Endothelial cell of umbilical vein (primary cell): Measurements from ENCODE around the gene OR10G3. TPM values are rescaled to one million over a fixed set of nuclear protein-coding genes. Genes with fewer than 3 reads are reported as not detected.

Experiments used
- Bru-seq: library from RNA; stranded (reverse); fragments of 400-500 nt; gene quantifications from one replicate; lab custom pipeline; 2021; lab: Mats Ljungman, UMichigan
- BruChase-seq, 2 experiments: library from RNA; stranded (reverse); fragments of 400-500 nt; gene quantifications; one replicate each; lab custom pipeline; 2021; lab: Mats Ljungman, UMichigan
- BruUV-seq: library from RNA; stranded (reverse); fragments of 400-500 nt; replicated peaks from 2 replicates; lab custom pipeline; 2021; lab: Mats Ljungman, UMichigan
- CTCF ChIA-PET: fragments of 300-600, 350-600 bp; sonication (Branson Sonifier 250); formaldehyde crosslinking; loops from one replicate; lab custom pipeline; 2021; ENCODE audit warnings: antibody characterized with exemption, inconsistent platforms; lab: Charles Lee
- POLR2A ChIA-PET: fragments of 300-600, 350-600 bp; sonication (Branson Sonifier 250); formaldehyde crosslinking; loops from one replicate; lab custom pipeline; 2021; ENCODE audit warnings: antibody characterized with exemption, inconsistent platforms; lab: Charles Lee
- DNase-seq: peaks from one replicate; pipeline ENCODE4 v3.0.0-alpha.2; 2011; ENCODE audit warnings: low read depth, low spot score
- FAIRE-seq: peaks from 2 replicates; lab custom pipeline; 2011; peaks lifted over from hg19 to GRCh38; lab: Jason Lieb, UNC
- H2AFZ ChIP-seq: 2 replicates; pipeline ENCODE4 v1.6.0; 2012; ENCODE audit warnings: low read depth, low read length, control low read depth, inconsistent platforms
- H3K27ac ChIP-seq: 2 replicates; pipeline ENCODE4 v1.5.1; 2011; ENCODE audit warnings: low read depth, mild to moderate bottlenecking, control low read depth, low read length, moderate library complexity; ENCODE audit not compliant: insufficient read depth
- H3K27me3 ChIP-seq, 2 experiments: 2 replicates each; pipeline versions ENCODE4 v1.6.0 to v1.6.1; 2011; ENCODE audit warnings: low read length in 2 of 2, mixed read lengths in 1 of 2; ENCODE audit not compliant: control insufficient read depth in 2 of 2, insufficient read depth in 2 of 2
- H3K36me3 ChIP-seq, 2 experiments: 2 replicates in 1 of 2; 3 replicates in 1 of 2; pipeline ENCODE4 v1.5.1; 2011; ENCODE audit warnings: low read length in 2 of 2, mild to moderate bottlenecking in 1 of 2, moderate library complexity in 1 of 2; ENCODE audit not compliant: control insufficient read depth in 2 of 2, insufficient read depth in 2 of 2; ENCODE audit errors: extremely low read depth in 1 of 2
- H3K4me1 ChIP-seq: 3 replicates; pipeline ENCODE4 v1.5.1; 2011; ENCODE audit warnings: mild to moderate bottlenecking, low read length; ENCODE audit not compliant: control insufficient read depth, insufficient read depth; ENCODE audit errors: extremely low read depth
- H3K4me2 ChIP-seq: 2 replicates; pipeline ENCODE4 v1.6.1; 2011; ENCODE audit warnings: low read length, control low read depth, mixed read lengths; ENCODE audit not compliant: insufficient read depth
- H3K4me3 ChIP-seq, 3 experiments: fragments of 200-600 bp in 1 of 3; sonication (generic), shearing (Covaris generic) in 1 of 3; replicated peaks in 1 of 3; 2 replicates each; pipeline ENCODE4 v1.5.1; 2011 to 2016; ENCODE audit warnings: control low read depth in 3 of 3, low read length in 3 of 3, mild to moderate bottlenecking in 2 of 3, inconsistent platforms in 1 of 3, low read depth in 1 of 3, moderate library complexity in 1 of 3; ENCODE audit not compliant: insufficient read depth in 1 of 3
- H3K79me2 ChIP-seq: 2 replicates; pipeline ENCODE4 v1.6.0; 2012; ENCODE audit warnings: low read length, inconsistent platforms; ENCODE audit not compliant: control insufficient read depth, insufficient read depth
- H3K9ac ChIP-seq: replicated peaks from 2 replicates; pipeline ENCODE3; 2011; ENCODE audit warnings: low read length, control low read depth; ENCODE audit not compliant: insufficient read depth; ENCODE audit errors: extremely low read depth
- H3K9me1 ChIP-seq: replicated peaks from 3 replicates; pipeline ENCODE4 v1.6.0; 2011; ENCODE audit warnings: mild to moderate bottlenecking, low read length; ENCODE audit not compliant: control insufficient read depth, insufficient read depth; ENCODE audit errors: extremely low read depth
- H3K9me3 ChIP-seq: replicated peaks from 2 replicates; pipeline ENCODE4 v1.5.1; 2012; ENCODE audit warnings: low read length, inconsistent platforms; ENCODE audit not compliant: control insufficient read depth, insufficient read depth
- H4K20me1 ChIP-seq: replicated peaks from 2 replicates; pipeline ENCODE3; 2011; ENCODE audit warnings: mild to moderate bottlenecking, low read length; ENCODE audit not compliant: control insufficient read depth, insufficient read depth; ENCODE audit errors: extremely low read depth
- EZH2 ChIP-seq: IDR thresholded peaks from 2 replicates; pipeline ENCODE4 v1.6.1; 2012; ENCODE audit warnings: borderline replicate concordance, low read depth, mild to moderate bottlenecking, moderate library complexity, low read length, inconsistent platforms; ENCODE audit not compliant: severe bottlenecking
- FOS ChIP-seq: IDR thresholded peaks from 2 replicates; pipeline ENCODE4 v1.6.1; 2011; ENCODE audit warnings: mild to moderate bottlenecking, low read length, moderate library complexity, borderline replicate concordance; ENCODE audit not compliant: insufficient read depth
- GATA2 ChIP-seq: IDR thresholded peaks from 2 replicates; pipeline ENCODE4 v1.7.0; 2011; ENCODE audit warnings: low read depth, mild to moderate bottlenecking, moderate library complexity, mixed read lengths, low read length; ENCODE audit not compliant: insufficient read length, insufficient read depth
- JUN ChIP-seq: IDR thresholded peaks from 2 replicates; pipeline ENCODE4 v1.6.1; 2011; ENCODE audit warnings: borderline replicate concordance, low read depth; ENCODE audit not compliant: insufficient read length, insufficient read depth
- MYC ChIP-seq: IDR thresholded peaks from one replicate; pipeline ENCODE4 v1.6.1; 2011; ENCODE audit warnings: mild to moderate bottlenecking, low read depth, low read length
- POLR2A ChIP-seq: IDR thresholded peaks from 2 replicates; pipeline ENCODE4 v1.6.1; 2012; ENCODE audit warnings: low read depth, mild to moderate bottlenecking, control low read depth, low read length
- POLR2AphosphoS5 ChIP-seq: IDR thresholded peaks from 2 replicates; pipeline ENCODE4 v1.6.1; 2012; ENCODE audit warnings: low read depth, mild to moderate bottlenecking, control low read depth, low read length, moderate library complexity; ENCODE audit not compliant: insufficient read depth
- dilution Hi-C: fragments of 300-500 bp; cut with MboI; formaldehyde crosslinking; loops from one replicate; pipeline ENCODE4 v1.15.0; 2019; ENCODE audit warnings: low sequenced_read_pairs; ENCODE audit not compliant: extremely low pct_ligation_motif_present
- intact Hi-C: fragments of 100-400 bp; cut with micrococcal nuclease; formaldehyde crosslinking; loops from one replicate; pipeline ENCODE4 v1.10.0; 2022
- long read RNA-seq: library from polyadenylated mRNA; stranded (forward); transcript quantifications from one replicate; pipeline ENCODE4 v2.0.0, GENCODE V29; 2021
- polyA minus RNA-seq, 3 experiments: library from RNA; depleted of rRNA, polyadenylated mRNA; stranded (reverse); fragments of >200 nt; gene quantifications; 1 replicate in 1 of 3; 2 replicates in 2 of 3; pipeline ENCODE4 v1.2.3, GENCODE V29; 2011
- polyA plus RNA-seq, 4 experiments: library from polyadenylated mRNA; depleted of rRNA in 3 of 4; stranded (reverse) in 3 of 4; unstranded in 1 of 4; fragments of >200 nt; gene quantifications; 2 replicates each; pipeline versions ENCODE4 v1.2.1 to v1.2.3, GENCODE V29; 2011 to 2012; ENCODE audit warnings: missing spikeins in 1 of 4
- total RNA-seq: library from RNA; stranded (reverse); gene quantifications from 2 replicates; pipeline ENCODE4 v1.2.3, GENCODE V29; 2021
- TF ChIP-seq, protein P1 (sequence below), 2 donors: IDR thresholded peaks; 1 replicate in 1 of 2; 2 replicates in 1 of 2; pipeline ENCODE4 v1.5.1; 2011; ENCODE audit warnings: low read length in 2 of 2, mild to moderate bottlenecking in 2 of 2, moderate library complexity in 2 of 2, control low read depth in 1 of 2, inconsistent platforms in 1 of 2, low read depth in 1 of 2; ENCODE audit not compliant: insufficient read depth in 1 of 2; ENCODE audit errors: extremely low read depth in 1 of 2
- TF ChIP-seq, protein P2 (sequence below): IDR thresholded peaks from 2 replicates; pipeline ENCODE4 v1.6.1; 2011; ENCODE audit not compliant: insufficient read depth, insufficient read length

OR10G3 gene, protein sequence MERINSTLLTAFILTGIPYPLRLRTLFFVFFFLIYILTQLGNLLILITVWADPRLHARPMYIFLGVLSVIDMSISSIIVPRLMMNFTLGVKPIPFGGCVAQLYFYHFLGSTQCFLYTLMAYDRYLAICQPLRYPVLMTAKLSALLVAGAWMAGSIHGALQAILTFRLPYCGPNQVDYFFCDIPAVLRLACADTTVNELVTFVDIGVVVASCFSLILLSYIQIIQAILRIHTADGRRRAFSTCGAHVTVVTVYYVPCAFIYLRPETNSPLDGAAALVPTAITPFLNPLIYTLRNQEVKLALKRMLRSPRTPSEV
- total RNA-seq (not detected in 2 replicates), polyA plus RNA-seq (not detected in 2 replicates), polyA minus RNA-seq (not detected in 2 replicates), Bru-seq, nascent RNA (not detected), BruChase-seq, experiment 1, labeled RNA remaining after a 6-hour chase (not detected), BruChase-seq, experiment 2, labeled RNA remaining after a 2-hour chase (not detected)
- not detected in 2 replicates for polyA plus RNA-seq (2011; cell fraction: cytosol; rRNA removed)
- polyA plus RNA-seq (2011; cell fraction: nucleus; rRNA removed) = not detected in 2 replicates
- polyA plus RNA-seq (2012) = not detected in 2 replicates
- polyA minus RNA-seq (2011; cell fraction: cytosol; rRNA and poly(A)+ RNA removed) = not detected
- not detected in 2 replicates for polyA minus RNA-seq (2011; cell fraction: nucleus; rRNA and poly(A)+ RNA removed)
- long read RNA-seq = 0 reads

DNA sequence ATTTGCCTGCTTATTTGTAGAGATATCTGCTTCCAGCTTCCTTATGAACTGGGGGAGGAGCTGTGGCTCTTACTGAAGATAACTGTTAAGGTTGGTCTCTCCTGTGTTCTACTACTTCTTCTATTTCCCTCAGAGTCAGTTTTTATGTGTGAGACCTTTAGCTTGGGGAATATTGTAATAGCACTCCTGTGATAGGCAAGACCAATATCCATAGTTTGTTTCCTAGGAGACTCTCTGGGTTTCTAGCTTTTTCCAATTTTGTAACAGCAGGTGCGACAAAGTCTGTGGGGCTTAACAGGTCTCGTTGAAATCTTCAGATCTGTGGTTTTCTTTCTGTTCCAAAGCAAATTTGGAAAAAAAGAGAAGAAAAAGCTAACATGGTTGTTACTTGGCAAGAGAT is at the start of gene OR10G3:
TSS of gene OR10G3 (minus strand) at position 101 of the 400 bp plus-strand sequence. CDS start 9,332 bp downstream, outside the sequence.
- dilution Hi-C loops = no loop called here
- no peak within 1 kb of the TSS for H3K4me3 ChIP-seq
- no peaks in the 10 kb centered on the region for H3K9me3 ChIP-seq
- no peaks in the 10 kb centered on the region for H3K4me1 ChIP-seq
- H2AFZ ChIP-seq = no peak within 1 kb of the TSS
- H3K27ac ChIP-seq = no peak within 1 kb of the TSS
- no peaks in the 10 kb centered on the region for H3K79me2 ChIP-seq
- ChIA-PET POLR2A (no interaction called here), CTCF (no interaction called here)
- FAIRE-seq (no peak), DNase-seq (no peak)
- H3K4me2 ChIP-seq = no peak within 1 kb of the TSS
- intact Hi-C loops = no loop called here
- no peaks in the 10 kb centered on the region for H3K36me3 ChIP-seq
- H3K9ac ChIP-seq = no peak within 1 kb of the TSS
- H3K9me1 ChIP-seq = no peaks in the 10 kb centered on the region
- BruUV-seq = no TSS peak
- peaks cover 0 to 2% of the 10 kb centered on the region in 2 experiments for H3K27me3 ChIP-seq
- TF ChIP-seq FOS = no peak
- no peaks in the 10 kb centered on the region for H4K20me1 ChIP-seq

DNA sequence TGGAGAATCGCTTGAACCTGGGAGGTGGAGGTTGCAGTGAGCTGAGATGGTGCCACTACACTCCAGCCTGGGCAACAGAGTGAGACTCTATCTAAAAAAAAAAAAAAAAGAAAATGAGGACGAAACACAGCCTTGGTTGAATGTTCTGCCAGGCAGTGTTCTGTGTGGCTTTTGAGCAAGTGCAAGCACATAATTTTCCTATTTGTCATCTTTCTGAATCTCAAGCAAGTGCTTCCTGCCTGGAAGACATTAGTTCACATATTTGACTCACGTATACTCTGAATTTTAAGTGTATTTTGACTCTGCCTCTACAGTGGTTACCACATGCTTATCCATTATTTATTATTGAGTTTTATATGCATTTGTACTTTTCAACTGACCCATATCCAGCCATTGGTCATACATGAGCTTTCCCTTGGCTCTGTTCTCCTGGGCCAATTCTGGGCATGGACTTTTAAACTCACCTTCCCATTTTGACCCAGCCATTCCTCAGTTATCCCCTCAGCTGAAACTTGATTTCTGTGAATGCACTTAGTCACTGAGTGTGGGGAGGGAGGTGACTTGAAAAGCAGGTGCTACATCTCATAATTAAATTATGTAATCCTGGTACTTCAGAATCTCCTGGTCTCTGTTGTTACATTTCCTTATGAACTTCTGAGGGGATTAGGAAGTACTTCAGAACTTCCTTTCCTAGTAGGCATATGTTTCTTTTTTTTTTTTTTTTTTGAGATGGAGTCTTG is 46.8 kb upstream of the OR10G3 start:
- DNase-seq = no peak
- no TSS peak for BruUV-seq
- Histone ChIP-seq H3K4me3 (no peak overlapping the region), H3K27me3 (no peaks in the 10 kb centered on the region), H3K79me2 (no peaks in the 10 kb centered on the region), H3K36me3 (no peaks in the 10 kb centered on the region), H3K9me3 (no peaks in the 10 kb centered on the region), H3K9me1 (no peaks in the 10 kb centered on the region), H3K4me1 (no peaks in the 10 kb centered on the region), H3K27ac (no peak overlapping the region), H3K4me2 (no peak overlapping the region), H3K9ac (no peak overlapping the region), H4K20me1 (no peaks in the 10 kb centered on the region), H2AFZ (no peak overlapping the region)
- TF ChIP-seq, protein P1, sequence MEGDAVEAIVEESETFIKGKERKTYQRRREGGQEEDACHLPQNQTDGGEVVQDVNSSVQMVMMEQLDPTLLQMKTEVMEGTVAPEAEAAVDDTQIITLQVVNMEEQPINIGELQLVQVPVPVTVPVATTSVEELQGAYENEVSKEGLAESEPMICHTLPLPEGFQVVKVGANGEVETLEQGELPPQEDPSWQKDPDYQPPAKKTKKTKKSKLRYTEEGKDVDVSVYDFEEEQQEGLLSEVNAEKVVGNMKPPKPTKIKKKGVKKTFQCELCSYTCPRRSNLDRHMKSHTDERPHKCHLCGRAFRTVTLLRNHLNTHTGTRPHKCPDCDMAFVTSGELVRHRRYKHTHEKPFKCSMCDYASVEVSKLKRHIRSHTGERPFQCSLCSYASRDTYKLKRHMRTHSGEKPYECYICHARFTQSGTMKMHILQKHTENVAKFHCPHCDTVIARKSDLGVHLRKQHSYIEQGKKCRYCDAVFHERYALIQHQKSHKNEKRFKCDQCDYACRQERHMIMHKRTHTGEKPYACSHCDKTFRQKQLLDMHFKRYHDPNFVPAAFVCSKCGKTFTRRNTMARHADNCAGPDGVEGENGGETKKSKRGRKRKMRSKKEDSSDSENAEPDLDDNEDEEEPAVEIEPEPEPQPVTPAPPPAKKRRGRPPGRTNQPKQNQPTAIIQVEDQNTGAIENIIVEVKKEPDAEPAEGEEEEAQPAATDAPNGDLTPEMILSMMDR (IDR thresholded peaks at IDR 0.05; ENCODE audit: extremely low read depth in 1 of 2, insufficient read depth in 1 of 2, low read depth in 1 of 2, low read length in 2 of 2) = no peak
- no peak for TF ChIP-seq GATA2
- TF ChIP-seq EZH2 = no peak
- TF ChIP-seq POLR2A = no peak
- no peak for TF ChIP-seq POLR2AphosphoS5
- TF ChIP-seq FOS = no peak
- no peak for TF ChIP-seq JUN
- TF ChIP-seq, protein P2, sequence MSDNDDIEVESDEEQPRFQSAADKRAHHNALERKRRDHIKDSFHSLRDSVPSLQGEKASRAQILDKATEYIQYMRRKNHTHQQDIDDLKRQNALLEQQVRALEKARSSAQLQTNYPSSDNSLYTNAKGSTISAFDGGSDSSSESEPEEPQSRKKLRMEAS = no peak
- TF ChIP-seq MYC = no peak
- intact Hi-C loops (no loop called here), dilution Hi-C loops (no loop called here)
- POLR2A ChIA-PET = no interaction called here
- no peak for FAIRE-seq
- CTCF ChIA-PET = no interaction called here
